ENCODE results near the gene PBX3. TPM values are rescaled to one million over a fixed set of nuclear protein-coding genes. Genes with fewer than 3 reads are reported as not detected.

PBX3 gene
- total RNA-seq, 2 donors from 2014 or later = 37.5 to 46.1 TPM

GRCh38 chr9:125968714-125969374 is 221.7 kb downstream of the PBX3 start:
- H3K27me3 ChIP-seq (ENCODE audit: control insufficient read depth, insufficient read depth, low read length, poor library complexity, severe bottlenecking) = no peaks in the 10 kb centered on the region
- H3K9ac ChIP-seq (ENCODE audit: extremely low read depth, low read length, poor library complexity, severe bottlenecking) = no peak overlapping the region
- TF ChIP-seq CTCF (conservative IDR thresholded peaks at IDR 0.05) = no peak
- Mint-ChIP-seq H3K27ac (no peak overlapping the region), H3K9me3 (peaks cover 2% of the 10 kb centered on the region), H3K27me3 (ENCODE audit: insufficient read depth) (no peaks in the 10 kb centered on the region), H3K36me3 (ENCODE audit: low read depth) (peaks cover 16% of the 10 kb centered on the region), H3K4me1 (no peaks in the 10 kb centered on the region), H3K4me3 (no peak overlapping the region)
- no peak for DNase-seq
- H3K36me3 ChIP-seq (ENCODE audit: control insufficient read depth, insufficient read depth, low read length) = peaks cover 29% of the 10 kb centered on the region
- no peaks in the 10 kb centered on the region for H3K9me3 ChIP-seq (ENCODE audit: control insufficient read depth, low read length)
- H3K4me3 ChIP-seq (ENCODE audit: low read length) = no peak overlapping the region
- 92 to 96% methylated on average over 6 of the region's 6 CpGs for WGBS, 2 experiments (ENCODE audit: insufficient coverage in 1 of 2, insufficient read length in 1 of 2)
- no peaks in the 10 kb centered on the region for H3K4me1 ChIP-seq (ENCODE audit: control insufficient read depth, insufficient read depth, low read length)
- H3K27ac ChIP-seq (ENCODE audit: low read depth, low read length) = peak overlapping the region; percentile 0

GRCh38 chr9:125969462-125969861 is 222.3 kb downstream of the PBX3 start:
- Histone ChIP-seq H3K9ac (ENCODE audit: extremely low read depth, low read length, poor library complexity, severe bottlenecking) (no peak overlapping the region), H3K27me3 (ENCODE audit: control insufficient read depth, insufficient read depth, low read length, poor library complexity, severe bottlenecking) (no peaks in the 10 kb centered on the region), H3K4me1 (ENCODE audit: control insufficient read depth, insufficient read depth, low read length) (no peaks in the 10 kb centered on the region), H3K4me3 (ENCODE audit: low read length) (no peak overlapping the region), H3K9me3 (ENCODE audit: control insufficient read depth, low read length) (no peaks in the 10 kb centered on the region), H3K36me3 (ENCODE audit: control insufficient read depth, insufficient read depth, low read length) (peaks cover 23% of the 10 kb centered on the region), H3K27ac (ENCODE audit: low read depth, low read length) (no peak overlapping the region)
- no peak for DNase-seq
- TF ChIP-seq CTCF (conservative IDR thresholded peaks at IDR 0.05) = no peak
- Mint-ChIP-seq H3K27ac (no peak overlapping the region), H3K4me1 (no peaks in the 10 kb centered on the region), H3K4me3 (no peak overlapping the region), H3K36me3 (ENCODE audit: low read depth) (peaks cover 16% of the 10 kb centered on the region), H3K9me3 (peaks cover 8% of the 10 kb centered on the region), H3K27me3 (ENCODE audit: insufficient read depth) (no peaks in the 10 kb centered on the region)
- WGBS, 2 experiments (ENCODE audit: insufficient coverage in 1 of 2, insufficient read length in 1 of 2) = 85 to 90% methylated on average over 3 to 5 of the region's 5 CpGs

GRCh38 chr9:125969868-125970267 is 222.7 kb downstream of the PBX3 start:
- H3K4me1 ChIP-seq (ENCODE audit: control insufficient read depth, insufficient read depth, low read length) = no peaks in the 10 kb centered on the region
- H3K9ac ChIP-seq (ENCODE audit: extremely low read depth, low read length, poor library complexity, severe bottlenecking) = no peak overlapping the region
- H3K27ac ChIP-seq (ENCODE audit: low read depth, low read length) = no peak overlapping the region
- no peak for DNase-seq
- no peak overlapping the region for H3K4me3 ChIP-seq (ENCODE audit: low read length)
- Mint-ChIP-seq H3K4me3 (no peak overlapping the region), H3K9me3 (peaks cover 12% of the 10 kb centered on the region), H3K4me1 (no peaks in the 10 kb centered on the region), H3K27me3 (ENCODE audit: insufficient read depth) (no peaks in the 10 kb centered on the region), H3K36me3 (ENCODE audit: low read depth) (peaks cover 16% of the 10 kb centered on the region), H3K27ac (no peak overlapping the region)
- TF ChIP-seq CTCF (conservative IDR thresholded peaks at IDR 0.05) = no peak
- H3K36me3 ChIP-seq (ENCODE audit: control insufficient read depth, insufficient read depth, low read length) = peaks cover 21% of the 10 kb centered on the region
- 65 to 82% methylated on average over 3 to 5 of the region's 5 CpGs for WGBS, 2 experiments (ENCODE audit: insufficient coverage in 1 of 2, insufficient read length in 1 of 2)
- no peaks in the 10 kb centered on the region for H3K27me3 ChIP-seq (ENCODE audit: control insufficient read depth, insufficient read depth, low read length, poor library complexity, severe bottlenecking)
- H3K9me3 ChIP-seq (ENCODE audit: control insufficient read depth, low read length) = no peaks in the 10 kb centered on the region
